ENCODE results near the gene IGSF1. TPM values are rescaled to one million over a fixed set of nuclear protein-coding genes. Genes with fewer than 3 reads are reported as not detected.

IGSF1 gene
- total RNA-seq, 1 donor from 2014 or later, result 14.6 TPM

DNA sequence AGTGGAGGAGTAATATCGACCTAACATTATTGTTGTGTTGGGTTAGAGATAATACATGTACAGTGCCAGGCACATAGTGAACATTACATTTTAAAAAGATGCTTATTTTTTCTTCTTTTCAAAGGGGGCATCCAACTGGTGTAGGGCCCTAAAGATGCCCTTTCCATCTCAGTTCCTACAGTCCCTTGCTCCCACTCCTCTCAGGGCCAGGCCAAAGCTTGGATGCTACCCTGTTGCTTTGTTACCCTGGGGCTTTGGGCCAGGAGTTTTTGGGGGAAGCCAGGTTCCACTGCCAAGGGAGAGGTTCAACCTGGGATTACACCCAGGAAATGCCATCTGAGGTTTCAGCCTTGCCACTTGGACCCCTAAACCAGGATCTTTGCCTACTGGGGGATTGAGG, 918 bp downstream of the IGSF1 start:
- peaks cover 12% of the 10 kb centered on the region for H3K4me1 Mint-ChIP-seq (ENCODE audit: low read depth)
- TF ChIP-seq, protein P1, sequence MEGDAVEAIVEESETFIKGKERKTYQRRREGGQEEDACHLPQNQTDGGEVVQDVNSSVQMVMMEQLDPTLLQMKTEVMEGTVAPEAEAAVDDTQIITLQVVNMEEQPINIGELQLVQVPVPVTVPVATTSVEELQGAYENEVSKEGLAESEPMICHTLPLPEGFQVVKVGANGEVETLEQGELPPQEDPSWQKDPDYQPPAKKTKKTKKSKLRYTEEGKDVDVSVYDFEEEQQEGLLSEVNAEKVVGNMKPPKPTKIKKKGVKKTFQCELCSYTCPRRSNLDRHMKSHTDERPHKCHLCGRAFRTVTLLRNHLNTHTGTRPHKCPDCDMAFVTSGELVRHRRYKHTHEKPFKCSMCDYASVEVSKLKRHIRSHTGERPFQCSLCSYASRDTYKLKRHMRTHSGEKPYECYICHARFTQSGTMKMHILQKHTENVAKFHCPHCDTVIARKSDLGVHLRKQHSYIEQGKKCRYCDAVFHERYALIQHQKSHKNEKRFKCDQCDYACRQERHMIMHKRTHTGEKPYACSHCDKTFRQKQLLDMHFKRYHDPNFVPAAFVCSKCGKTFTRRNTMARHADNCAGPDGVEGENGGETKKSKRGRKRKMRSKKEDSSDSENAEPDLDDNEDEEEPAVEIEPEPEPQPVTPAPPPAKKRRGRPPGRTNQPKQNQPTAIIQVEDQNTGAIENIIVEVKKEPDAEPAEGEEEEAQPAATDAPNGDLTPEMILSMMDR (IDR thresholded peaks at IDR 0.05; ENCODE audit: unreplicated experiment), result no peak
- H3K9me3 Mint-ChIP-seq (ENCODE audit: low read depth), result no peaks in the 10 kb centered on the region
- H3K27me3 Mint-ChIP-seq, result no peaks in the 10 kb centered on the region
- H3K36me3 Mint-ChIP-seq (ENCODE audit: insufficient read depth), result no peaks in the 10 kb centered on the region
- H3K27ac Mint-ChIP-seq, result no peak overlapping the region
- DNase-seq (ENCODE audit: low spot score, unreplicated experiment), result no peak
- peak overlapping the region; percentile 74 for H3K4me3 Mint-ChIP-seq (ENCODE audit: low read depth)

DNA sequence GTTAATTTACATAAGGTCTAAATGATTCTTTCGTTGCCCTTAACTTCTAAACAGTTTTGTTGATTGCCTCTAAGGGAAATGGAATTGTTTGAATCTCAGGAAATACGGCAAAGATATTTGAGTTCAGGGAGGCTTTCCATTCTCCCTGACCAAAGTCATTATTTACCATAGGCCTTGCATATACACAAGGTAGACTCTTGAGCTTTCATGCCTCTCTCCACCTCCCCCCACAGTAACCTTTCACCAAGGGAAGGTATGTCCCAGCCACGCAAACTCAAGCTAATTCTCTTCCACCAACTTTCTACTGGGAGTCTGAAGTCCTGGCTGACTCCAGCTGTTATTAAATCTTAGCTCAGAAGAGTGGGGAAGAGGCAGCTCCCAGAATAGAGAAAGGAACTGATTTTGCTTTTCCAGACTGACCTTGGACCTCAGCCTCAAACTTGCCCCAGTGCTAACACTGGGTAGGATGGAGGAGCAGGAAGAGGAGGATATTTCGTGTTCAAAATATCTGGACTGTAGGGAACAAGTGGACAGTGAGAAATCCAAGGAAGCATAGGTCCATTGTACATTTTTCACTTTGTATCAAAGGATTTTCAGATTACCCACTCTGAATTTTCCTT, 1.4 kb downstream of the IGSF1 start:
- TF ChIP-seq, protein P1 (IDR thresholded peaks at IDR 0.05; ENCODE audit: unreplicated experiment), result no peak
- Mint-ChIP-seq H3K4me1 (ENCODE audit: low read depth) (peaks cover 12% of the 10 kb centered on the region), H3K36me3 (ENCODE audit: insufficient read depth) (no peaks in the 10 kb centered on the region), H3K9me3 (ENCODE audit: low read depth) (no peaks in the 10 kb centered on the region), H3K27me3 (no peaks in the 10 kb centered on the region), H3K27ac (peak overlapping the region; percentile 53), H3K4me3 (ENCODE audit: low read depth) (peak overlapping the region; percentile 50)
- DNase-seq (ENCODE audit: low spot score, unreplicated experiment), result no peak

DNA sequence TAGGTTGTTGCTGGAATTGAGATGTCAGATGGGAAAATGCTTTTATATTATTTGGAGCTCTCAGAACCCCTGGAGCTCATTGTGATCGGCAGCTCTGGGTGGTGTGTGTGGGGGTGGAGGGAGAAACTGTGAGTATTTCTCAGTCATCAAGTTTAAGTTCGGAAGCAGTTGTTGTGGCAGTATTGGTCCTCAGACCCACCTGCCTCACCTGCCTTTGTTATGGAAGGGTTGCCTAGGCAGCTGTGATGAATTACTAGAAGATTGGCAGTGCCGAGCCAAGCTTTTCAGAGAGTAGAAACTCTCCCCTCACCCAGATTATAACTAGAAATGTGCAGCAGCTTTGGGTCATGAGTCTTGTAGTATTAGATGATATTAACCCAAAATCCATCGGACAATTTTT, 9.5 kb downstream of the IGSF1 start:
- DNase-seq (ENCODE audit: low spot score, unreplicated experiment), result no peak
- Mint-ChIP-seq H3K27ac (peak overlapping the region; percentile 62), H3K4me3 (ENCODE audit: low read depth) (no peak overlapping the region), H3K36me3 (ENCODE audit: insufficient read depth) (peaks cover 6% of the 10 kb centered on the region), H3K9me3 (ENCODE audit: low read depth) (no peaks in the 10 kb centered on the region), H3K4me1 (ENCODE audit: low read depth) (peaks cover 16% of the 10 kb centered on the region), H3K27me3 (no peaks in the 10 kb centered on the region)
- TF ChIP-seq, protein P1 (IDR thresholded peaks at IDR 0.05; ENCODE audit: unreplicated experiment), result no peak

DNA sequence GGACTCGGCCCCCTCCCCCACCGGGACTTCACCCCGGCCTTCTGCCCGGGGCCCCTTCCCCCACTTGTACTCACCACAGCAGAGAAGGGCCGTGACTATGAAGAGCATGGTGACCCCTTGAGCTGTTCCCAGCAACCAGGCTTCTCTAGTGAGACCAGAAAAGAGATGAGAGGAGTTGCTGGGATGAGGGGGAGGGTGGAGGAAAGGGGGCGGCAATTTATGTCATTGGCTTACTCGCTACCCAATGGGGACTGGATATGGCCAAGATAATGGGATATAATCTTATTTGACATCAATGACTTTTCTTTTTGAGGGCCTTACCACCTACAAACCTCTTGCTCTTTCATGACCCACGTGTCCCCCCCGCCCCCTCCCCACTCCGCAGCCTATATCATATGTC, 9.9 kb downstream of the IGSF1 start:
- Mint-ChIP-seq H3K4me3 (ENCODE audit: low read depth) (no peak overlapping the region), H3K4me1 (ENCODE audit: low read depth) (peaks cover 16% of the 10 kb centered on the region), H3K27me3 (no peaks in the 10 kb centered on the region), H3K27ac (no peak overlapping the region), H3K9me3 (ENCODE audit: low read depth) (no peaks in the 10 kb centered on the region), H3K36me3 (ENCODE audit: insufficient read depth) (peaks cover 6% of the 10 kb centered on the region)
- no peak for DNase-seq (ENCODE audit: low spot score, unreplicated experiment)
- TF ChIP-seq, protein P1 (IDR thresholded peaks at IDR 0.05; ENCODE audit: unreplicated experiment), result no peak

DNA sequence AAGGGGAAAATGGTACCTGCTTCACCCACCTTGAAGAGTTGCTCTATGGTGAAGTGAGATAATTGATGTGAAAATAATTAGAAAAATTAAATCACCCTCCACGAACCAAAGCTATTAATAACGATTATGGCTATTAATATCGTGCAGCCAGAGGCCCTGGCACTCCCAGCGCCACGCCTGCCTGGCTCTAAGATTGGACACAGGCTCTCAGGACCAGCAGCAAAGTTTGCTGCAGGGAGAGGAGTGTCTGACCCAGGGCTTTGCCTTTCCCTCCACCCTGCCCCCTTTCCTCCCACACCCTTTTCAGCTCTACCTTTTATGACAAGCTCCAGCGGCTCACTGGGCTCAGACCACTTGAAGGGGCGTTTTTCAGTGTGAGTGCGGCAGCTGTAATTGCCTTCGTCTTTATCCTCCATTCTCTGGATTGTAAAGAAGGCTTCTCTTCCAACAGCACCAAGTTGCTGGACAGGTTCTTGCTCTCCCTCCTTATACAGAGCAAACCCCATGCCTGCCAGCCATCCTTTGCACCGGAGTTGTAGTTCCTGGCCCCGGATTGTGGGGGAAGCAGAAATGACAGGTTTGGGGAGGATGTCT, 11.5 kb downstream of the IGSF1 start:
- H3K9me3 Mint-ChIP-seq (ENCODE audit: low read depth), result no peaks in the 10 kb centered on the region
- peaks cover 9% of the 10 kb centered on the region for H3K36me3 Mint-ChIP-seq (ENCODE audit: insufficient read depth)
- peaks cover 18% of the 10 kb centered on the region for H3K4me1 Mint-ChIP-seq (ENCODE audit: low read depth)
- no peak overlapping the region for H3K4me3 Mint-ChIP-seq (ENCODE audit: low read depth)
- no peaks in the 10 kb centered on the region for H3K27me3 Mint-ChIP-seq
- no peak overlapping the region for H3K27ac Mint-ChIP-seq
- TF ChIP-seq, protein P1 (IDR thresholded peaks at IDR 0.05; ENCODE audit: unreplicated experiment), result no peak
- no peak for DNase-seq (ENCODE audit: low spot score, unreplicated experiment)

All from progenitor cell of endocrine pancreas (in vitro differentiated cells).